GM08714 (cell line): ENCODE data around the gene FOXC2.
A peak's percentile ranks its signal among the peaks of the same experiment; 100 is the strongest.

Experiments used
- H3K4me3 ChIP-seq: fragments of 200-500 bp; sonication (Bioruptor generic); 2 replicates; pipeline ENCODE4 v1.5.1; 2014; ENCODE audit warnings: mild to moderate bottlenecking, low read length, inconsistent platforms
- ZNF274 ChIP-seq: IDR thresholded peaks from 2 replicates; pipeline ENCODE4 v1.6.1; 2012; ENCODE audit warnings: mild to moderate bottlenecking, low read depth, low read length

The FOXC2 gene

GRCh38 chr16:86542756-86543750 is 23.6 kb upstream of the FOXC2 start:
- H3K4me3 ChIP-seq = no peak overlapping the region
- no peak for TF ChIP-seq ZNF274

DNA sequence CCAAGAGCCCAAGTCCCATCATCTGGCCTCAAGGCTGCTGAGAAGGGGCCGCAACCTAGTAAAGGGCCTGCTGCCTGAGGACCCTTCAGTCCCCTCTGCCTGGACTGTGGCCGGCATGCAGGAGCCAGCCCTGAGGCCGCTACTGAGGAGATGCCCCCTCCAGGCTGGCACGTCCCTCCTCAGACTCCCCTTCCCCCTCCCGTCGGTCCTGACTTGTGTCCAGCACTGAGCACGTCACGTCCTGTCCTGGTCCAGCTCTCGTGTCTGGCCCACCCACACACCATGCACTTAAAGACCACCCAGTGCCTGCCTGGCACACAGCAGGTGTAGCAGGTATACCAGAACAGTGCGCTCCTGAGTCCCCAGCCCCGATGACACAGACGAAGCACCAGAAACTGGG is 21.1 kb upstream of the FOXC2 start:
- no peak overlapping the region for H3K4me3 ChIP-seq
- TF ChIP-seq ZNF274 = no peak

- no peak overlapping the region for H3K4me3 ChIP-seq
- no peak for TF ChIP-seq ZNF274
Measured at GRCh38 chr16:86545954-86546637, 20.5 kb upstream of the FOXC2 start.

DNA sequence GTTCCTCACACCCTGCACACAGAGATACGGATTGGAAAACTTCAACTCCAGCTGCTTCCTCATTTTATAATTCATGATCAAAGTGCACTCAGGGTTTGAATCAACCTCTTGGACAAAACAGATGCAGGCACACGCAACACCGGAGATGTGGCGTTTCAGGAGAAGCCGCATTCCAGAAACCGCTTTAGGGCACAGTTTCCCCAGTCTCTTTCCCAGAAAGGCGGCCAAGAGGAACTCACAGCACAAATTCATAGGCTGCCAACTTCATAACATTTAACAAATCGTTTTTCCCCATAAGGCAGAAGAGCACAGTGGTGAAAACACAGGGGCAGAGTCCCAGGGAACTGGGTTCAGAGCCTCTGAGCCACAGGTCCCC is 20.0 kb upstream of the FOXC2 start:
- H3K4me3 ChIP-seq = no peak overlapping the region
- no peak for TF ChIP-seq ZNF274

DNA sequence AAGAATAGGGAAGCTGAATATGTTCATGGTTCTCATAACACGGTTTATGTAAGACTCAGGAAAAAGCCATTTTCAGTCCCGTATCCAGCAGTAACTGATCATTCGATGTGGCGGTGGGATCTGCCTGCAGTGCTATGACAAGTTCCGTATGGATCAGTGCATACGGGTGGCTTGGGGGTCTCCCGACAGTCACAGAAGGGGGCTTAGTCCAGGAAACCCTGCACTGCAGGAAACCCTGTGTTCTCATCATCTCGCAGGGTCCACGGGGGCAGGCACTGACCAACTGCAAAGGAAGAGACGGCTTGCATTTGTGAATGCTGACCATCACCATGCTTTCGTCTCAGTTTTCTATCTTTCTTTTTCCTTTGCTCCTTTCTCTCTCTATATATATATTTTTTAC is 19.3 kb upstream of the FOXC2 start:
- no peak for TF ChIP-seq ZNF274
- no peak overlapping the region for H3K4me3 ChIP-seq

- no peak for TF ChIP-seq ZNF274
- no peak overlapping the region for H3K4me3 ChIP-seq
Measured at GRCh38 chr16:86549076-86549892, 17.3 kb upstream of the FOXC2 start.

DNA sequence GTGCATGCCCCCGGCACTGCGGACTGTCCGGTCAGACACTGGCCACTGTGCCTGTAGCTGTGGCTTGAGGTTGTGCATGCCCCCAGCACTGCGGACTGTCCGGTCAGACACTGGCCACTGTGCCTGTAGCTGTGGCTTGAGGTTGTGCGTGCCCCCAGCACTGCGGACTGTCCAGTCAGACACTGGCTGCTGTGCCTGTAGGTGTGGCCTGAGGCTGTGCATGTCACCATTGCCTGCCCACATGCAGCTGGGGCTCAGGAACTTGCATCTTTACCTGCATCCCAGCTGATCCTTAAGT is 16.8 kb upstream of the FOXC2 start:
- H3K4me3 ChIP-seq = no peak overlapping the region
- TF ChIP-seq ZNF274 = no peak

DNA sequence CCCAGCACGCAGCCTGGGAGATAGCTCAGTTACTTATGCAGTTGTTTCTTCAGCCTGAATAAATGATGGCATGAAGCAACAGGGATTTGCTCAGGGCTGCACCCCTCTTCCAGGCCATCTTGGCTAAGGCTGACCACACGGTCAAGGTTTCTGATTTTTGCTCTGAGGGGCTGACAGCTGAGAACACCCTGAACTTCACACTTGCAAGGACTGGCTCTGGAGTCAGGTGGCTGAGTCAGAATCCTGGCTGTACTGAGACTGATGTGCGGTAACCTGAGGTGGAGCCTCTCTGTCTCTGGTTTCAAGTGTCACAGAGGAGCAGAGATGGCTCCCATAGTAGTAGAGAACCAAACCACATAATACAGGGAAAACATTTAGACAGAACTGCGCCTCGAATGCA is 16.3 kb upstream of the FOXC2 start:
- H3K4me3 ChIP-seq = no peak overlapping the region
- TF ChIP-seq ZNF274 = no peak

DNA sequence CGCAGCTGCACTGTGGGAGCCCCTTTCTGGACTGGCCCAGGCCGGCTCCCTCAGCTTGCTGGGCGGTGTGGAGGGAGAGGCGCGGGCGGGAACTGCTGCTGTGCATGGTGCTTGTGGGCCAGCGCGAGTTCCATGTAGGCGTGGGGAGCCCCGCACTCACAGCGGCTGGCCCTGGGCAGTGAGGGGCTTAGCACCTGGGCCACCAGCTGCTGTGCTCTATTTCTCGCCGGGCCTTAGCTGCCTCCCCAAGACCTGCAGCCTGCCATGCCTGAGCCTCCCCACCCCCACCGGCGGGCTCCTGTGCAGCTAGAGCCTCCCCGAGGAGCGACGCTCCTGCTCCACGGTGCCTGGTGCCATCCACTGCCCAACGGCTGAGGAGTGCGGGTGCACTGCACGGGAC is 13.3 kb upstream of the FOXC2 start:
- no peak for TF ChIP-seq ZNF274
- no peak overlapping the region for H3K4me3 ChIP-seq

DNA sequence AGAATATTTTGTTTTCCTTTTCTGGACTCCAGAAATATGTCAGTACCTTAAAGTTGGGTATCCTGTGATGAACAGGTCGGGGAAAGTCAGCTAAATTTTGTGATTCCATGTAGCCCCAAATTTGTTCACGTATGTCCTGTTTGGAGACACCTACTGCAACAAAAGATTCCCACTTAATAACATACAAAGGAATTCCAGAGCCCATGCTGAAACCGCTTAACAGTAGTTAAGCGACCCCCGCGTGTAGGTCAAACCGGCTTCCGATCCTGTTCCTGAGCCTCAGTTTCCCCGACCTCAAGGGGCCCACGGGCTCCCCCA is 12.1 kb upstream of the FOXC2 start:
- no peak for TF ChIP-seq ZNF274

DNA sequence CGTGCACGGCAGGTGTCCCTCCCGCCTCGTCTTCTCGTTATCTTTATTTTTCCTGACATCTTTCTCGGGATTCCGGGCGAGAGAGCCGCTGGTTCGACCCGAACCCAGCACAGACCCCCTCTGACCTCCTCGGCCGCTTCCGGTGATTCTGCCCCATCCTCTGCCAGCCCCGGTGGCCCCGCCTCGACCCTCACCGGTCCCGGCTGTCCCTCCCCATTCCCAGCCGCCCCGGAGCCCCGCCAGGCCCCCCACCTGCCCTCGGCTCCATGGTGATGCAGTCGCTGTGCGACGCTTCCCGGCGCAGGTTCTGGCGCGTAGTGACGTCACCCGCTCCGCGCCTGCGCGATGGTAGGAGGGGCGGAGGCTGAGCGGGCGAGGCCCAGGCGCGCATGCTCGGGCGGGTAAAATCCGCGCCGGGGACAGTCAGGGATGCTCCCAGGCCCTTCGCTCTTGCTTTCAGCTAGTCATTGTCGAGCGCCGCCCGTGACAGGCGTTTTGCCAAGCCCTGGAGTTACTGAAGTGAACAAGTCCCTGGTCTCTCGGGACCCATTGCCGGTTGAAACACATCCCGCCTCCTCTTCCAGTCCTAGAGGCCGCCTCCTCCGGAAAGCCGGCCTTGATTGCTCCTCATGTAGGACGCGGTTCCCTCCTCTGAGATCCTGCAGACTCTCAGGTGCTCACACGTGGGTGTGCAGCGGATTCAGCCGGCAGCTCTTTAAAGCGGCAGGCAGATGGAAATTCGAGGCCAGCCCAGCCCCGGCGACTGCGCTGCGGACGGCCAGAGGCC is 11.5 kb upstream of the FOXC2 start, which contains the start of gene MTHFSD:
MTHFSD (minus strand) TSS at position 319 of the 787 bp plus-strand sequence; CDS start at position 268, 51 bp downstream.
- no peak for TF ChIP-seq ZNF274
- H3K4me3 ChIP-seq = peak within 1 kb of the TSS; percentile 100

More for the DNA sequence above, 12.1 kb upstream of the FOXC2 start:
- peak overlapping the region; percentile 100 for H3K4me3 ChIP-seq

GRCh38 chr16:86555704-86556075 is 10.9 kb upstream of the FOXC2 start:
- H3K4me3 ChIP-seq = peak overlapping the region; percentile 100; the same call in 1 of the 2 replicates
- no peak for TF ChIP-seq ZNF274

- no peak overlapping the region for H3K4me3 ChIP-seq
- TF ChIP-seq ZNF274 = no peak
Measured at GRCh38 chr16:86556576-86556975, 10.1 kb upstream of the FOXC2 start.

DNA sequence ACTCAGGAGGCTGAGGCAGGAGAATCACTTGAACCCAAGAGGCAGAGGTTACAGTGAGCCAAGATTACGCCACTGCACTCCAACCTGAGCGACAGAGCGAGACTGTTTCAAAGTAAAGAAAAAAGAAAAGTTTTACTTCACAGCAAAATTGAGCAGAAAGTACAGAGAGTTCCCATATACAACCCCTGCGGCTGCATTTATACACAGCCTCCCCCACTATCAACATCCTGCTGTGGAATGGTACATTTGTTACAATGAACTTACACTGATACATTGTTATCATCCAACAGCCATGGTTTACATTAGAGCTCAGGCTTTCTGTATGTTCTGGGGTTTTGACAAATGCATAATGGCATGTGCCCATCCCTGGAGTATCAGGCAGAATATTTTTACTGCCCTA is 9.0 kb upstream of the FOXC2 start:
- no peak for TF ChIP-seq ZNF274
- no peak overlapping the region for H3K4me3 ChIP-seq
